DMS153 treated with DMSO at 0.1 percent for 48 hours (cell line): Measurements from ENCODE around the gene PRR20A.
"Not testable (repeated sequence)": the region's sequence is repeated elsewhere in the genome, so short reads cannot be mapped to it uniquely, and the experiment has no call there.

Experiments
- DNase-seq: peaks from one replicate; lab custom pipeline; 2025; ENCODE audit not compliant: unreplicated experiment; lab: John Stamatoyannopoulos, UW

Gene PRR20A

GRCh38 chr13:57140235-57140968, at the start of gene PRR20A:
Gene PRR20A (plus strand): TSS chr13:57140918. CDS start chr13:57141305, 387 bp downstream.
- DNase-seq: not testable (repeated sequence)

GRCh38 chr13:57114945-57115344, 25.8 kb upstream of the PRR20A start:
- DNase-seq: no peak

GRCh38 chr13:57123681-57124080, 17.0 kb upstream of the PRR20A start:
- DNase-seq: no peak

GRCh38 chr13:57128909-57129308, 11.8 kb upstream of the PRR20A start:
- no peak for DNase-seq

- DNase-seq: no peak
Observed at GRCh38 chr13:57136093-57136492, 4.6 kb upstream of the PRR20A start.

GRCh38 chr13:57137585-57137984, 3.1 kb upstream of the PRR20A start:
- DNase-seq: no peak

GRCh38 chr13:57138988-57139387, 1.7 kb upstream of the PRR20A start:
- no peak for DNase-seq

- not testable (repeated sequence) for DNase-seq
Observed at GRCh38 chr13:57139781-57140180, 937 bp upstream of the PRR20A start.

GRCh38 chr13:57147188-57147587, 6.5 kb downstream of the PRR20A start, which contains the start of gene PRR20B:
Gene PRR20B (plus strand): TSS chr13:57147488. CDS start chr13:57147875, 387 bp downstream.
- DNase-seq: not testable (repeated sequence)

- DNase-seq: not testable (repeated sequence)
Observed at GRCh38 chr13:57148106-57148505, 7.4 kb downstream of the PRR20A start.

GRCh38 chr13:57153761-57154160, 13.0 kb downstream of the PRR20A start, which contains the start of gene PRR20C:
Gene PRR20C (plus strand): TSS chr13:57154061. CDS start chr13:57154448, 387 bp downstream.
- DNase-seq: not testable (repeated sequence)

GRCh38 chr13:57160332-57160731, 19.6 kb downstream of the PRR20A start, which contains the start of gene PRR20D:
Gene PRR20D (plus strand): TSS chr13:57160632. CDS start chr13:57161019, 387 bp downstream.
- not testable (repeated sequence) for DNase-seq

GRCh38 chr13:57166897-57167296, 26.2 kb downstream of the PRR20A start, which contains the start of gene PRR20E:
Gene PRR20E (plus strand): TSS chr13:57167197. CDS start chr13:57167584, 387 bp downstream.
- not testable (repeated sequence) for DNase-seq

GRCh38 chr13:57191667-57192066, 50.9 kb downstream of the PRR20A start:
- no peak for DNase-seq
